Nephron progenitor cell (in vitro differentiated cells): Measurements from ENCODE around the gene JAKMIP2.
"Not testable (repeated sequence)": the region's sequence is repeated elsewhere in the genome, so short reads cannot be mapped to it uniquely, and the experiment has no call there.

Experiments used
- DNase-seq: peaks from one replicate; pipeline ENCODE4 v3.0.0; 2021
- H3K27ac Mint-ChIP-seq: 2 replicates; pipeline ENCODE4 v1.8.0; 2021; ENCODE audit warnings: mild to moderate bottlenecking, moderate library complexity, mixed read lengths
- H3K27me3 Mint-ChIP-seq: 2 replicates; pipeline ENCODE4 v1.8.0; 2021; ENCODE audit warnings: mild to moderate bottlenecking, low read depth, mixed read lengths; ENCODE audit not compliant: poor library complexity
- H3K36me3 Mint-ChIP-seq: 2 replicates; pipeline ENCODE4 v1.8.0; 2021; ENCODE audit warnings: low read depth, mixed read lengths
- H3K4me1 Mint-ChIP-seq: 2 replicates; pipeline ENCODE4 v1.8.0; 2021; ENCODE audit warnings: mixed read lengths
- H3K4me3 Mint-ChIP-seq: 2 replicates; pipeline ENCODE4 v1.8.0; 2021; ENCODE audit warnings: mild to moderate bottlenecking, moderate library complexity, mixed read lengths
- H3K9me3 Mint-ChIP-seq: 2 replicates; pipeline ENCODE4 v1.8.0; 2021; ENCODE audit warnings: mild to moderate bottlenecking, moderate library complexity, mixed read lengths
- CTCF ChIP-seq: fragments of 200-600 bp; sonication (generic); IDR thresholded peaks from 2 replicates; pipeline ENCODE4 v1.5.0; 2021; ENCODE audit warnings: antibody characterized with exemption

Gene JAKMIP2

GRCh38 chr5:147554261-147554817 lies 228.2 kb downstream of the JAKMIP2 start:
- Mint-ChIP-seq H3K36me3 (no peaks in the 10 kb centered on the region), H3K27ac (no peak overlapping the region), H3K4me1 (peaks cover 12% of the 10 kb centered on the region), H3K9me3 (no peaks in the 10 kb centered on the region), H3K27me3 (peaks cover 10% of the 10 kb centered on the region), H3K4me3 (no peak overlapping the region)
- DNase-seq: no peak
- no peak for TF ChIP-seq CTCF

GRCh38 chr5:147553817-147554216 lies 228.7 kb downstream of the JAKMIP2 start:
- DNase-seq, H3K36me3 Mint-ChIP-seq, H3K27ac Mint-ChIP-seq, H3K9me3 Mint-ChIP-seq, H3K4me3 Mint-ChIP-seq: not testable (repeated sequence)
- H3K4me1 Mint-ChIP-seq: peaks cover 12% of the 10 kb centered on the region
- peaks cover 11% of the 10 kb centered on the region for H3K27me3 Mint-ChIP-seq

GRCh38 chr5:147552897-147553296 lies 229.6 kb downstream of the JAKMIP2 start:
- H3K9me3 Mint-ChIP-seq: no peaks in the 10 kb centered on the region
- no peak for DNase-seq
- H3K4me3 Mint-ChIP-seq: no peak overlapping the region
- peaks cover 12% of the 10 kb centered on the region for H3K4me1 Mint-ChIP-seq
- no peaks in the 10 kb centered on the region for H3K36me3 Mint-ChIP-seq
- TF ChIP-seq CTCF: no peak
- H3K27me3 Mint-ChIP-seq: peaks cover 10% of the 10 kb centered on the region
- H3K27ac Mint-ChIP-seq: no peak overlapping the region

- Mint-ChIP-seq H3K27me3 (peaks cover 12% of the 10 kb centered on the region), H3K4me3 (no peak overlapping the region), H3K9me3 (no peaks in the 10 kb centered on the region), H3K27ac (no peak overlapping the region), H3K36me3 (no peaks in the 10 kb centered on the region), H3K4me1 (peaks cover 12% of the 10 kb centered on the region)
- no peak for TF ChIP-seq CTCF
- DNase-seq: no peak
These were observed 230.9 kb downstream of the JAKMIP2 start for GRCh38 chr5:147551677-147552076.

- Mint-ChIP-seq H3K4me1 (no peaks in the 10 kb centered on the region), H3K9me3 (no peaks in the 10 kb centered on the region), H3K27me3 (peaks cover 12% of the 10 kb centered on the region), H3K36me3 (no peaks in the 10 kb centered on the region), H3K27ac (no peak overlapping the region), H3K4me3 (no peak overlapping the region)
- DNase-seq: no peak
- TF ChIP-seq CTCF: no peak
These were observed 234.8 kb downstream of the JAKMIP2 start for GRCh38 chr5:147547730-147548129.

GRCh38 chr5:147544556-147544955 lies 238.0 kb downstream of the JAKMIP2 start:
- Mint-ChIP-seq H3K4me1 (no peaks in the 10 kb centered on the region), H3K4me3 (no peak overlapping the region), H3K36me3 (no peaks in the 10 kb centered on the region), H3K9me3 (no peaks in the 10 kb centered on the region), H3K27ac (no peak overlapping the region), H3K27me3 (peaks cover 7% of the 10 kb centered on the region)
- TF ChIP-seq CTCF: no peak
- no peak for DNase-seq
